Stimulated activated CD4-positive, alpha-beta T cell treated with anti-CD3 and anti-CD28 coated beads, Interleukin-4, amount 100 ng/mL, for 24 hours (primary cell): Measurements from ENCODE around the gene FOXF1.

Source experiments
- DNase-seq: peaks from one replicate; pipeline ENCODE4 v3.0.0-alpha.2; 2020

Gene FOXF1

GRCh38 chr16:86505185-86505898 lies 5.0 kb upstream of the FOXF1 start:
- no peak for DNase-seq

GRCh38 chr16:86505899-86506864 lies 4.1 kb upstream of the FOXF1 start:
- DNase-seq: no peak

- no peak for DNase-seq
Measured at GRCh38 chr16:86507173-86508027, 2.9 kb upstream of the FOXF1 start.

GRCh38 chr16:86508028-86508946 lies 2.0 kb upstream of the FOXF1 start:
- no peak for DNase-seq

- DNase-seq: no peak
Measured at GRCh38 chr16:86508947-86509758, 1.2 kb upstream of the FOXF1 start.

GRCh38 chr16:86509759-86510464 lies 415 bp upstream of the FOXF1 start:
- DNase-seq: no peak

GRCh38 chr16:86511317-86512161 lies 1.2 kb downstream of the FOXF1 start:
- no peak for DNase-seq

GRCh38 chr16:86512301-86512859 lies 2.1 kb downstream of the FOXF1 start:
- no peak for DNase-seq

- no peak for DNase-seq
Measured at GRCh38 chr16:86512860-86513470, 2.6 kb downstream of the FOXF1 start.

- DNase-seq: no peak
Measured at GRCh38 chr16:86513471-86514277, 3.3 kb downstream of the FOXF1 start.

GRCh38 chr16:86514481-86515376 lies 4.4 kb downstream of the FOXF1 start:
- no peak for DNase-seq

GRCh38 chr16:86515413-86515776 lies 5.1 kb downstream of the FOXF1 start:
- DNase-seq: no peak

GRCh38 chr16:86515777-86516622 lies 5.7 kb downstream of the FOXF1 start:
- DNase-seq: no peak

GRCh38 chr16:86516623-86517003 lies 6.3 kb downstream of the FOXF1 start:
- no peak for DNase-seq

- no peak for DNase-seq
Measured at GRCh38 chr16:86517033-86517432, 6.7 kb downstream of the FOXF1 start.
